ENCODE results near the gene FGF19. TPM values are rescaled to one million over a fixed set of nuclear protein-coding genes. Genes with fewer than 3 reads are reported as not detected.

Gene FGF19
- total and polyA plus RNA-seq, 9 of the 15 experiments (the other 6 are each of a cell fraction or from before 2014, with no cell fraction given), result 0.11 TPM; not detected in 8

DNA sequence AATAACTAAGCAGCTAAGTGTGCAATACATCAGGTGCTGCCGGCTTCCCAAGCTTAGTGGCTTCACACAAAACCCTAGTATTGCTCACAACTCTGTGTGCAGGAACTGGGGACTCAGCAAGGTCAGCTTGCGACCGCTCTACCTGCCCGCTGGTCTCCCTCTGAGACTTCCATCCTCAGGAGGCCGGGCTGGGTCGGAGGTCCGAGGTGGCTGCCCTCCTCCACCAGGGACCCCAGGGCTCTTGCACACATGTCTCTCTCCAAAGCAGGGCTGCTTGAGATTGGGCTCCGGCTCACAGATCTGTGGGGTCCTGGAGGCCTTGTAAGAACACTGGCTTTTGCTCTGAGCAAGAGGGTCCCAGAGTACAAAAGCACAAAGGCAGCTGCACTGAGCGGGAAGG is 25.4 kb upstream of the FGF19 start (continued):
- TF ChIP-seq, protein P1, sequence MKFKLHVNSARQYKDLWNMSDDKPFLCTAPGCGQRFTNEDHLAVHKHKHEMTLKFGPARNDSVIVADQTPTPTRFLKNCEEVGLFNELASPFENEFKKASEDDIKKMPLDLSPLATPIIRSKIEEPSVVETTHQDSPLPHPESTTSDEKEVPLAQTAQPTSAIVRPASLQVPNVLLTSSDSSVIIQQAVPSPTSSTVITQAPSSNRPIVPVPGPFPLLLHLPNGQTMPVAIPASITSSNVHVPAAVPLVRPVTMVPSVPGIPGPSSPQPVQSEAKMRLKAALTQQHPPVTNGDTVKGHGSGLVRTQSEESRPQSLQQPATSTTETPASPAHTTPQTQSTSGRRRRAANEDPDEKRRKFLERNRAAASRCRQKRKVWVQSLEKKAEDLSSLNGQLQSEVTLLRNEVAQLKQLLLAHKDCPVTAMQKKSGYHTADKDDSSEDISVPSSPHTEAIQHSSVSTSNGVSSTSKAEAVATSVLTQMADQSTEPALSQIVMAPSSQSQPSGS (CRISPR knock-in tag; IDR thresholded peaks at IDR 0.05), result no peak
- TF ChIP-seq HDAC3 (IDR thresholded peaks at IDR 0.05; ENCODE audit: borderline replicate concordance, partially characterized antibody), result no peak
- TF ChIP-seq, protein P2, sequence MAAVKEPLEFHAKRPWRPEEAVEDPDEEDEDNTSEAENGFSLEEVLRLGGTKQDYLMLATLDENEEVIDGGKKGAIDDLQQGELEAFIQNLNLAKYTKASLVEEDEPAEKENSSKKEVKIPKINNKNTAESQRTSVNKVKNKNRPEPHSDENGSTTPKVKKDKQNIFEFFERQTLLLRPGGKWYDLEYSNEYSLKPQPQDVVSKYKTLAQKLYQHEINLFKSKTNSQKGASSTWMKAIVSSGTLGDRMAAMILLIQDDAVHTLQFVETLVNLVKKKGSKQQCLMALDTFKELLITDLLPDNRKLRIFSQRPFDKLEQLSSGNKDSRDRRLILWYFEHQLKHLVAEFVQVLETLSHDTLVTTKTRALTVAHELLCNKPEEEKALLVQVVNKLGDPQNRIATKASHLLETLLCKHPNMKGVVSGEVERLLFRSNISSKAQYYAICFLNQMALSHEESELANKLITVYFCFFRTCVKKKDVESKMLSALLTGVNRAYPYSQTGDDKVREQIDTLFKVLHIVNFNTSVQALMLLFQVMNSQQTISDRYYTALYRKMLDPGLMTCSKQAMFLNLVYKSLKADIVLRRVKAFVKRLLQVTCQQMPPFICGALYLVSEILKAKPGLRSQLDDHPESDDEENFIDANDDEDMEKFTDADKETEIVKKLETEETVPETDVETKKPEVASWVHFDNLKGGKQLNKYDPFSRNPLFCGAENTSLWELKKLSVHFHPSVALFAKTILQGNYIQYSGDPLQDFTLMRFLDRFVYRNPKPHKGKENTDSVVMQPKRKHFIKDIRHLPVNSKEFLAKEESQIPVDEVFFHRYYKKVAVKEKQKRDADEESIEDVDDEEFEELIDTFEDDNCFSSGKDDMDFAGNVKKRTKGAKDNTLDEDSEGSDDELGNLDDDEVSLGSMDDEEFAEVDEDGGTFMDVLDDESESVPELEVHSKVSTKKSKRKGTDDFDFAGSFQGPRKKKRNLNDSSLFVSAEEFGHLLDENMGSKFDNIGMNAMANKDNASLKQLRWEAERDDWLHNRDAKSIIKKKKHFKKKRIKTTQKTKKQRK (IDR thresholded peaks at IDR 0.05; ENCODE audit: borderline replicate concordance, low read depth, low read length), result no peak
- no peak for TF ChIP-seq ZNF589 (CRISPR knock-in tag; IDR thresholded peaks at IDR 0.05; ENCODE audit: low read depth)
- no peak for TF ChIP-seq RFX1 (IDR thresholded peaks at IDR 0.05)
- no peak for TF ChIP-seq TAF9B (IDR thresholded peaks at IDR 0.05; ENCODE audit: partially characterized antibody)
- no peak for TF ChIP-seq BHLHE40 (IDR thresholded peaks at IDR 0.05; ENCODE audit: low read length)
- no peak for TF ChIP-seq CSDE1 (IDR thresholded peaks at IDR 0.05)
- TF ChIP-seq, protein P3, sequence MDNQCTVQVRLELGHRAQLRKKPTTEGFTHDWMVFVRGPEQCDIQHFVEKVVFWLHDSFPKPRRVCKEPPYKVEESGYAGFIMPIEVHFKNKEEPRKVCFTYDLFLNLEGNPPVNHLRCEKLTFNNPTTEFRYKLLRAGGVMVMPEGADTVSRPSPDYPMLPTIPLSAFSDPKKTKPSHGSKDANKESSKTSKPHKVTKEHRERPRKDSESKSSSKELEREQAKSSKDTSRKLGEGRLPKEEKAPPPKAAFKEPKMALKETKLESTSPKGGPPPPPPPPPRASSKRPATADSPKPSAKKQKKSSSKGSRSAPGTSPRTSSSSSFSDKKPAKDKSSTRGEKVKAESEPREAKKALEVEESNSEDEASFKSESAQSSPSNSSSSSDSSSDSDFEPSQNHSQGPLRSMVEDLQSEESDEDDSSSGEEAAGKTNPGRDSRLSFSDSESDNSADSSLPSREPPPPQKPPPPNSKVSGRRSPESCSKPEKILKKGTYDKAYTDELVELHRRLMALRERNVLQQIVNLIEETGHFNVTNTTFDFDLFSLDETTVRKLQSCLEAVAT (IDR thresholded peaks at IDR 0.05), result no peak
- TF ChIP-seq ZBTB7A (IDR thresholded peaks at IDR 0.05; ENCODE audit: borderline replicate concordance, control insufficient read depth, low read depth, low read length), result no peak
